Inflammatory macrophage treated with lipopolysaccharide for 1 hour (primary cell): Measurements from ENCODE around the gene NAB1.

Experiments
- DNase-seq, 2 donors: peaks; one replicate each; pipeline ENCODE4 v3.0.0-alpha.2; 2020 to 2022

Gene NAB1

DNA sequence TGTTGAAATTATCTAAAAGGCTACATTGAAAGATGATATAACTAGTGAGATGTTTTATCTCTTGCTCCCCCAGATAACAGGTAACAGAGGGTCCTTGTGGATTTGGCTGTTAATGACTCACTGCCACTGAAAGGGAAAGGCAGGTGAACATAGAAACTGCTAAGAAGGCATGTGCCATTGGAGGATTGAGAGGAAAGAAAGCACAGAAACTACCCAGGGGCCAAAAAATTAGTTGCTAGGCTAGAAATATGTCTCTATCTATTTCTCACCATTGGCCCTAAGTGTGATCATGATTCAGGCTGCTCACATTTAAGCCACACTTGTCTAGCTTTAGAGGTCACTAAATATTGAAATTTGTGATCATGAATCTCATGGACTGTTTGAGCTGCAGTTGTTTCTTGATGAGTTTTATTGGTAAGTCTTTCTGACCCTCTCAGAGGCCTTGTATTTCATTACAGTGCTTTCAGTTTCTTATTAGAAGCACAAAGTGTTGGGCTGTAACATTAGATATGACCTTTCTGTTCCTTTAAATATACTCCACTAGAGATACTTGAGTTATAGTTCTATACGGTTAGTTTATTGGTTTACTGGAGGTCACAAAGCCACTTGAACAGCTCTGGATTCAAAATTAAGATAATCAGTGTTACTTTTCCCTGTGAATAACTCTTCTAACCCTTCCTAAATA is 26.2 kb downstream of the NAB1 start:
- DNase-seq, result no peak

DNA sequence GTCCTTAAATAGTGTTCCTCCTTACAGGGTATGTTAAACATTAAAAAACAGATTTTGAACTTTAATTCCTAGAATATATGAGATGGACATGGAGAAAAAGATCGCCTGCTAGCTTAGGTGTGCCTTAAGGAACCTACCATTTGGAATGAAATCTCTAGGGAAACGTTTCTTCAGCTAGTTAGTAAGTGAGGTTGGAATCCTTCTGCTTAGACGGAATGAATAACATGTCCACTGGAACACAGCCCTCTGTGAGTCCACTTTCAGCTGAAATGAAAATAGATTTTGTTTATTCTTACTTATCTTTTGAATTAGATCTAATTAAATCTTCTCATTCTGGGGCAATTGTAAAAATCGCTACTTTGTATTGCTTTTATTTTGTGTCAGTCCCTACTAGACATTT is 28.4 kb downstream of the NAB1 start:
- no peak for DNase-seq

GRCh38 chr2:190678444-190679162 is 29.7 kb downstream of the NAB1 start:
- peak in 1 of 2 donors; percentile 21 for DNase-seq

- DNase-seq, result no peak
These were observed 30.5 kb downstream of the NAB1 start for GRCh38 chr2:190679391-190679790.

- peak in 1 of 2 donors; percentile 22 for DNase-seq
These were observed 31.1 kb downstream of the NAB1 start for GRCh38 chr2:190679813-190680591.

GRCh38 chr2:190682168-190682567 is 33.3 kb downstream of the NAB1 start:
- DNase-seq, result no peak

DNA sequence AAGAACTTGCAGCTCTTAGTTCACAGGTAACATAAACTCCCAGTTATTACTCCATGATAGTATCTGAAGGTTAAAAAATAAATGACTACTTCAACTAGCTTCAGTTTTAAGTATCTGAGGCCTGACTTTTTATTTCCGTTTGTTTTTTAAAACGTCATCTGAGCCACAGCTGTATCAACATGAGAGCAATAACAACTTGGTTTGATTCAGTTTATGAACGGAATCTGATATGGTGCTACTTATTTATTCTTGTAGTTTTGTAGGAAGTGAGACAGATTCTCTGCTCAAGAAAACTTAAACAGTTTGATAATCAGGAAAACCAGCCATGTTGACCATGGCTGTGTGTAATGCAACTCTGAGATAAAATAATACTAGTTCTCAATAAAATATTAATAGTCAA is 34.9 kb downstream of the NAB1 start:
- DNase-seq, result no peak

DNA sequence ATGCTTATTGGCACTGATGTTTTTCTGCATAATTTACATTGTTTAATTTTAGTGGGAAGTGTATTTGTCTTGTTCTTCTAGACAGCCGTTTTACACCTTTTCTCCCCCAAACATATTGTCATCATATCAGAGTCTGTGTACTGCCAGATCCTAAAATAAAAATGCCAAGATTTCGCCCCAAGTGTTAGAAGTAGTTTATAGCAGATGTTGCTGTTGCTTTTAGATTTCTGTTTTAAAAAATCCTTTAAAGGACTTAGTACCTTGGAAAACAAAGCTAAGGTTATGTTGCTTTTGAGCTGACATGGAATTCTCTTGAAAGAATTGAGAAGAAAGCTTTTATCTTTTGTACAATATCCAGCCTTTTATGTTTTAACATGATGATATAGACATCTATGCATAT is 36.0 kb downstream of the NAB1 start:
- no peak for DNase-seq

GRCh38 chr2:190685333-190685732 is 36.5 kb downstream of the NAB1 start:
- DNase-seq, result no peak

- DNase-seq, result no peak
These were observed 44.8 kb downstream of the NAB1 start for GRCh38 chr2:190693533-190694232.

- no peak for DNase-seq
These were observed 45.6 kb downstream of the NAB1 start for GRCh38 chr2:190694479-190694878.

DNA sequence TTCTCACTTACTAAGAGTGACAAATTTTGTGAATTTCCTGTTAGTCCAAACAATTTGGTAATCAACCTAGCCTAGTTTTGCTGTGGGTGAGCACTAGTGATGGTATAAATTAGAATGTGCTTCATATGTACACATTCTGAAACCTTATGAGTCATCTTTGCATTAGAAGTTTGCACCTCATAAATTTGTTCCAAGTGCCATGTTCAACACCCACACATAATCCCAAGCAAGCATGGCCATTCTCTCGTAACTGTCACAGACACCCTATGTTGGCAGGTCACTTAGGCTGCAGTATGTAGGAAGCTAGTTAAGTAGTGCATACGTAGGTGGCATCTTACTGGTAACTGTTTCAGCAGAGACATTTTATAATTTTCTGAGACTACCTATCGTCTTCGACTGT is 46.9 kb downstream of the NAB1 start:
- no peak for DNase-seq

- no peak for DNase-seq
These were observed 48.0 kb downstream of the NAB1 start for GRCh38 chr2:190696792-190697398.

GRCh38 chr2:190697421-190697820 is 48.5 kb downstream of the NAB1 start:
- no peak for DNase-seq

- no peak for DNase-seq
These were observed 50.0 kb downstream of the NAB1 start for GRCh38 chr2:190698895-190699294.

- DNase-seq, result no peak
These were observed 52.7 kb downstream of the NAB1 start for GRCh38 chr2:190701586-190701985.

DNA sequence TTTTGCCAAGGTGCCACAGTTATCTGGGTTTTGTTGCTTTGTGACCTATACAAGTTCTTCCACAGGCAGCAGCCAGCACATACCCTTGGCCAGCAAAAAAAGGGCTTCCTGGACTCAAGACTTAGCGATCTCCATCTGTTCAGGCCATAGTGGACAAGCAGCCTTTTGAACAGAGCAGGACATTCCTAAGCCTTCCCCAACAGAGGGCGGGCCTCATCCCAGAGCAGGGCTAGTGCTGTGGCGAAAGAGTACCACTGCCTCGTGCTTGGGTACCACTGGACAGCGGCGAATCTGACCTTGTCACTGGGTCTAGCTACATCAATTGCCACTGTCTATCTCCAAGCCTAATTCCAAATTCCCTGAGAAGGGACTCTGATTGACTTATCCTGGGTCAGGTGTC is 56.4 kb downstream of the NAB1 start:
- no peak for DNase-seq

DNA sequence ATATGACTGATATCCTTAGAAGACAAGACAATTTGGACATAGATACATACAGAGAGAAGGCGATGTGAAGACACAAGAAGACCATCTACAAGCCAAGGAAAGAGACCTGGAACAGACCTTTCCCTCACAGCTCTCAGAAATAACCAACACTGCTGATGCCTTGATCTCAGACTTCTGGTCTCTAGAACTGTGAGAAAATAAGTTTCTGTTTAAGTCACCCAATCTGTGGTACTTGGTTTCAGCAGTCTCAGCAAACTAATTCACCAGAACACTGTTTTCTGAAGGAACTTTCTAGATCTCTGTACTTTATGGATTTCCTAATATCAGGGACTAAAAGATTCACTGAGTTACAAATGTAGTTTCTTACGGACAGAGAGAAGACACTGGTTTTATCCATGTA is 58.8 kb downstream of the NAB1 start:
- DNase-seq, result no peak

DNA sequence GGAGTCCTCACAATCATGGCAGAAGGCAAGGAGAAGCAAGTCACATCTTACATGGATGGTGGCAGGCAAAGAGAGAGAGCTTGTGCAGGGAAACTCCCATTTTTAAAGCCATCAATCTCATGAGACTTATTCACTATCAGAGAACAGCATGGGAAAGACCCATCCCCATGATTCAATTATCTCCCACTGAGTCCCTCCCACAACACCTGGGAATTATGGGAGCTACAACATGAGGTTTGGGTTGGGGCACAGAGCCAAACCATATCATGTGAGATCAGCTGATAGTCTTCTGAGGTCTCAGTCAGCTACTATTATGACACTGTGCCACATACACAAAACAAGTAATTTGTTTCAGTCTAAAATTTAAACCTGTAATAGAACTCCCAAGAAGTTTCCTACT is 59.8 kb downstream of the NAB1 start:
- peak in 1 of 2 donors; percentile 66 for DNase-seq

- no peak for DNase-seq
These were observed 62.2 kb downstream of the NAB1 start for GRCh38 chr2:190711069-190711468.

- no peak for DNase-seq
These were observed 64.6 kb downstream of the NAB1 start for GRCh38 chr2:190713471-190713870.

DNA sequence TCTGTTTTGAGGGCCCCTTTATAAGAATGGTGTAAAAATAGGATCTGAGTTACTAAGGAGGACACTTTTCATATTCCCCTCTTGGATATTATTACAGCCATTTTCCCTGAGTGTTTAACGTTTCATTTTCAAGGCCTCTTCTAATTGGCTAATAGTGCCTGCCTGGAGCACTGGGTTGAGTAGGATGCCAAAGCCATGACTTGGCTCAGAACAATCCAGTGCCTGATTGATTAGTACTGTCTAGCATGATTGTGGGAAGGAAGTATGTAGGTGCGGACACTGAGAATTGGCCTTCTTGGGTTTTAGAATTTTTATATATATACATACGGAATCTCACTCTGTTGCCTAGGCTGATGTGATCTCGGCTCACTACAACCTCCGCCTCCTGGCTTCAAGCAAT is 66.1 kb downstream of the NAB1 start:
- no peak for DNase-seq
